ENCODE data around the gene RSKR. TPM values are rescaled to one million over a fixed set of nuclear protein-coding genes. Genes with fewer than 3 reads are reported as not detected.
"Not testable (repeated sequence)": the region's sequence is repeated elsewhere in the genome, so short reads cannot be mapped to it uniquely, and the experiment has no call there.

RSKR gene
- total and polyA plus RNA-seq, 8 donors = 8.4 to 31.6 (median 23.6) TPM

DNA sequence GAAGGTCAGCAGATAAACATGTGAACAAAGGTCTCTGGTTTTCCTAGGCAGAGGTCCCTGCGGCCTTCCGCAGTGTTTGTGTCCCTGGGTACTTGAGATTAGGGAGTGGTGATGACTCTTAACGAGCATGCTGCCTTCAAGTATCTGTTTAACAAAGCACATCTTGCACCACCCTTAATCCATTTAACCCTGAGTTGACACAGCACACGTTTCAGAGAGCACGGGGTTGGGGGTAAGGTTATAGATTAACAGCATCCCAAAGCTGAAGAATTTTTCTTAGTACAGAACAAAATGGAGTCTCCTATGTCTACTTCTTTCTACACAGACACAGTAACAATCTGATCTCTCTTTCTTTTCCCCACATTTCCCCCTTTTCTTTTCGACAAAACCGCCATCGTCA is 44.4 kb upstream of the RSKR start:
- peaks cover 15 to 30% of the 10 kb centered on the region in 2 donors for H3K4me1 ChIP-seq
- ATAC-seq; H3K9me3 ChIP-seq; H3K27me3 ChIP-seq; H3K4me3 ChIP-seq; DNase-seq; H3K27ac ChIP-seq; intact Hi-C loops (cut with DNase I): not testable (repeated sequence)
- peaks cover 0 to 65% of the 10 kb centered on the region in 2 donors for H3K36me3 ChIP-seq

GRCh38 chr17:28657756-28658155 is 43.8 kb upstream of the RSKR start:
- DNase-seq (no peak), ATAC-seq (no peak)
- no peak overlapping the region for H3K27ac ChIP-seq
- peaks cover 9 to 24% of the 10 kb centered on the region in 2 donors for H3K4me1 ChIP-seq
- H3K9me3 ChIP-seq = no peaks in the 10 kb centered on the region
- H3K4me3 ChIP-seq = no peak overlapping the region
- no peaks in the 10 kb centered on the region for H3K27me3 ChIP-seq
- peaks cover 0 to 68% of the 10 kb centered on the region in 2 donors for H3K36me3 ChIP-seq
- intact Hi-C loops (cut with DNase I) = no loop called here
- TF ChIP-seq CTCF (IDR thresholded peaks at IDR 0.05) = no peak

DNA sequence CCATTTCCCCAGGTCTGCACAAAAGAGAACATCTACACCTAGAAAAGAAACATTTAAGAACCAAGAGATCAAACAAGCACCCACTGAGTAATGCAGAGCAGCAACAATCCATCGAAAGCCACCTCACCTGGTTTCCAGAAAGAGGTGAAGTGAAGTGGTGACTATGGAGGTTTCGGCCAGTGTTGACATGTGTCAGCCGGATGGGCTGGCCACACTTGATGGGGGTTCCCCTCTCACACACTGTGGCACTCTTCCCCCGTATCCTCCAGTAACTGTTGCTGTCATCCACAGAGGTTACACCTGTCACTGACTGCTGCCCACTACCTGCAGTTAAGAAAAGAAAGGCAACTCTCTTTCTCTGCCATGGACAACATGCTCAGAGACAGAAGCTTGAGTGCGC is 41.2 kb upstream of the RSKR start:
- intact Hi-C loops (cut with DNase I) = no loop called here
- H3K36me3 ChIP-seq = peaks cover 0 to 91% of the 10 kb centered on the region in 2 donors
- ATAC-seq = no peak
- H3K27ac ChIP-seq = no peak overlapping the region
- TF ChIP-seq CTCF (IDR thresholded peaks at IDR 0.05) = no peak
- no peaks in the 10 kb centered on the region for H3K27me3 ChIP-seq
- H3K4me3 ChIP-seq = no peak overlapping the region
- DNase-seq = no peak
- H3K4me1 ChIP-seq = peaks cover 0 to 8% of the 10 kb centered on the region in 2 donors
- no peaks in the 10 kb centered on the region for H3K9me3 ChIP-seq

- Histone ChIP-seq H3K27me3 (no peaks in the 10 kb centered on the region), H3K27ac (no peak overlapping the region), H3K36me3 (peaks cover 0 to 49% of the 10 kb centered on the region in 2 donors), H3K4me1 (peaks cover 22 to 29% of the 10 kb centered on the region in 2 donors), H3K9me3 (no peaks in the 10 kb centered on the region), H3K4me3 (no peak overlapping the region)
- intact Hi-C loops (cut with DNase I) = no loop called here
- ATAC-seq (no peak), DNase-seq (no peak)
- no peak for TF ChIP-seq CTCF (IDR thresholded peaks at IDR 0.05)
These were observed 34.7 kb upstream of the RSKR start for GRCh38 chr17:28648698-28649097.

- peak; percentile 1 for ATAC-seq
- no peak for TF ChIP-seq CTCF (IDR thresholded peaks at IDR 0.05)
- Histone ChIP-seq H3K4me1 (peaks cover 29 to 46% of the 10 kb centered on the region in 2 donors), H3K36me3 (peaks cover 0 to 54% of the 10 kb centered on the region in 2 donors), H3K27ac (peak overlapping the region; percentile 92), H3K9me3 (no peaks in the 10 kb centered on the region), H3K4me3 (peak overlapping the region in 1 of 2 donors; percentile 97), H3K27me3 (no peaks in the 10 kb centered on the region)
- no peak for DNase-seq
- intact Hi-C loops (cut with DNase I) = no loop called here
These were observed 32.2 kb upstream of the RSKR start for GRCh38 chr17:28646039-28646754.

DNA sequence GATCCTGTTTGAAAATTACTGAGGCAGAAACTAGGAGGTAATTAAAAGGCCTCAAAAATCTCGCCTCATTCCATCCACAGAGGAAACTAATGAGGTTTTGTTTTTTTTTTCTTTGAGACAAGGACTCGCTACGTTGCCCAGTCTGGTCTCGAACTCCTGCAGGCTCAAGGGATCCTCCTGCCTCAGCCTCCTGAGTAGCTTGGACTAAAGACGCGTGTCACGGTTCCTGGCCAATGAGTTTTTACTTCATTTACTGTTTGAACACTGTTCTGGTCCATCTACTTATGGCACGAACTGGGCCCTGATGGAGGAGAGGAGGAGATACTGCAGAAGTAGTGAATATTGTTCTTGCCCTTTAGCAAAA is 31.6 kb upstream of the RSKR start:
- H3K9me3 ChIP-seq = no peaks in the 10 kb centered on the region
- peaks cover 3 to 54% of the 10 kb centered on the region in 2 donors for H3K36me3 ChIP-seq
- DNase-seq = no peak
- H3K4me1 ChIP-seq = peaks cover 29 to 46% of the 10 kb centered on the region in 2 donors
- peak overlapping the region; percentile 92 for H3K27ac ChIP-seq
- intact Hi-C loops (cut with DNase I) = no loop called here
- no peak for ATAC-seq
- peak overlapping the region; percentile 86 to 97 for H3K4me3 ChIP-seq
- H3K27me3 ChIP-seq = no peaks in the 10 kb centered on the region
- TF ChIP-seq CTCF (IDR thresholded peaks at IDR 0.05) = no peak
